Adipocyte (in vitro differentiated cells): ENCODE measurements around the gene TRIM7.
"Not testable (repeated sequence)": the region's sequence is repeated elsewhere in the genome, so short reads cannot be mapped to it uniquely, and the experiment has no call there.

Source experiments
- DNase-seq: peaks from one replicate; pipeline ENCODE4 v3.0.0-alpha.2; 2015; ENCODE audit warnings: low read depth
- H3K27me3 ChIP-seq: replicated peaks from 2 replicates; pipeline ENCODE4 v1.7.0; 2013; ENCODE audit warnings: mild to moderate bottlenecking, low read length, moderate library complexity; ENCODE audit not compliant: control insufficient read depth, insufficient read depth
- H3K36me3 ChIP-seq: 2 replicates; pipeline ENCODE4 v1.7.0; 2013; ENCODE audit warnings: low read length, mild to moderate bottlenecking, moderate library complexity; ENCODE audit not compliant: control insufficient read depth, insufficient read depth, severe bottlenecking
- H3K4me1 ChIP-seq: 2 replicates; pipeline ENCODE4 v1.7.0; 2013; ENCODE audit warnings: mild to moderate bottlenecking, low read length, moderate library complexity; ENCODE audit not compliant: control insufficient read depth, insufficient read depth
- H3K4me3 ChIP-seq: 2 replicates; pipeline ENCODE4 v1.7.0; 2013; ENCODE audit warnings: mild to moderate bottlenecking, low read length, moderate library complexity
- H3K9ac ChIP-seq: 2 replicates; pipeline ENCODE4 v1.7.0; 2013; ENCODE audit warnings: mild to moderate bottlenecking, low read length, moderate library complexity
- H3K9me3 ChIP-seq: 2 replicates; pipeline ENCODE4 v1.7.0; 2013; ENCODE audit warnings: mild to moderate bottlenecking, low read length, moderate library complexity; ENCODE audit not compliant: control insufficient read depth

TRIM7 gene

GRCh38 chr5:181153814-181154213 is 51.2 kb downstream of the TRIM7 start:
- Histone ChIP-seq H3K9me3 (no peaks in the 10 kb centered on the region), H3K4me3 (no peak overlapping the region), H3K27me3 (peaks cover 54% of the 10 kb centered on the region), H3K4me1 (no peaks in the 10 kb centered on the region), H3K9ac (no peak overlapping the region), H3K36me3 (no peaks in the 10 kb centered on the region)
- DNase-seq: no peak

GRCh38 chr5:181152406-181152805 is 52.6 kb downstream of the TRIM7 start:
- H3K27me3 ChIP-seq: peaks cover 66% of the 10 kb centered on the region
- no peak for DNase-seq
- no peak overlapping the region for H3K9ac ChIP-seq

GRCh38 chr5:181151146-181151545 is 53.9 kb downstream of the TRIM7 start:
- no peak overlapping the region for H3K4me3 ChIP-seq
- H3K27me3 ChIP-seq: peaks cover 61% of the 10 kb centered on the region
- no peak for DNase-seq
- H3K9ac ChIP-seq: no peak overlapping the region
- H3K9me3 ChIP-seq: no peaks in the 10 kb centered on the region
- no peaks in the 10 kb centered on the region for H3K36me3 ChIP-seq
- no peaks in the 10 kb centered on the region for H3K4me1 ChIP-seq

More at GRCh38 chr5:181152406-181152805, 52.6 kb downstream of the TRIM7 start:
- Histone ChIP-seq H3K9me3 (no peaks in the 10 kb centered on the region), H3K4me3 (no peak overlapping the region), H3K4me1 (no peaks in the 10 kb centered on the region), H3K36me3 (no peaks in the 10 kb centered on the region)

- no peak for DNase-seq
- no peaks in the 10 kb centered on the region for H3K4me1 ChIP-seq
- no peak overlapping the region for H3K4me3 ChIP-seq
- peaks cover 58% of the 10 kb centered on the region for H3K27me3 ChIP-seq
- H3K36me3 ChIP-seq: no peaks in the 10 kb centered on the region
- no peak overlapping the region for H3K9ac ChIP-seq
- H3K9me3 ChIP-seq: no peaks in the 10 kb centered on the region
Measured at GRCh38 chr5:181149806-181150733, 54.9 kb downstream of the TRIM7 start.

GRCh38 chr5:181149355-181149754 is 55.6 kb downstream of the TRIM7 start:
- H3K9me3 ChIP-seq: no peaks in the 10 kb centered on the region
- no peak for DNase-seq

GRCh38 chr5:181146927-181147636 is 57.9 kb downstream of the TRIM7 start, which contains the start of gene OR2V2:
Gene OR2V2, plus strand, starts transcription at chr5:181147586. Its CDS starts 7,357 bp downstream, at chr5:181154943.
- H3K9ac ChIP-seq, H3K4me1 ChIP-seq, H3K9me3 ChIP-seq, H3K36me3 ChIP-seq, DNase-seq, H3K4me3 ChIP-seq: not testable (repeated sequence)
- peaks cover 52% of the 10 kb centered on the region for H3K27me3 ChIP-seq

More at GRCh38 chr5:181149355-181149754, 55.6 kb downstream of the TRIM7 start:
- Histone ChIP-seq H3K4me1 (no peaks in the 10 kb centered on the region), H3K36me3 (no peaks in the 10 kb centered on the region), H3K9ac (no peak overlapping the region), H3K27me3 (peaks cover 58% of the 10 kb centered on the region), H3K4me3 (no peak overlapping the region)

- Histone ChIP-seq H3K4me1 (no peaks in the 10 kb centered on the region), H3K27me3 (peaks cover 44% of the 10 kb centered on the region), H3K9me3 (no peaks in the 10 kb centered on the region), H3K36me3 (no peaks in the 10 kb centered on the region), H3K9ac (no peak overlapping the region), H3K4me3 (no peak overlapping the region)
- no peak for DNase-seq
Measured at GRCh38 chr5:181145133-181145532, 59.9 kb downstream of the TRIM7 start.
